WTC11 (cell line): ENCODE measurements around the gene PAN3. TPM values are rescaled to one million over a fixed set of nuclear protein-coding genes. Genes with fewer than 3 reads are reported as not detected.

Source experiments
- ATAC-seq: fragments of 200-7000 bp; cut with Tn5 transposase; 2 replicates; pipeline ENCODE4 v1.10.0; 2021; ENCODE audit warnings: mild to moderate bottlenecking, moderate library complexity
- CTCF ChIA-PET: fragments of 300-600 bp; sonication (Branson Sonifier 250); formaldehyde crosslinking; loops from one replicate; lab custom pipeline; 2021; ENCODE audit warnings: antibody characterized with exemption; lab: Charles Lee
- POLR2A ChIA-PET: fragments of 350-600 bp; sonication (Branson Sonifier 250); formaldehyde crosslinking; loops from one replicate; lab custom pipeline; 2021; ENCODE audit warnings: antibody characterized with exemption; lab: Charles Lee
- DNase-seq: peaks from one replicate; pipeline ENCODE4 v3.0.0; 2021; ENCODE audit warnings: low spot score
- H3K27ac Mint-ChIP-seq: 2 replicates; pipeline ENCODE4 v1.8.0; 2021; ENCODE audit warnings: mixed read lengths
- H3K27me3 Mint-ChIP-seq: 2 replicates; pipeline ENCODE4 v1.8.0; 2021; ENCODE audit warnings: low read depth, mild to moderate bottlenecking, moderate library complexity, mixed read lengths
- H3K36me3 Mint-ChIP-seq: 2 replicates; pipeline ENCODE4 v1.8.0; 2021; ENCODE audit warnings: mixed read lengths
- H3K4me1 Mint-ChIP-seq: 2 replicates; pipeline ENCODE4 v1.8.0; 2022; ENCODE audit warnings: mixed read lengths
- H3K4me3 Mint-ChIP-seq: 2 replicates; pipeline ENCODE4 v1.8.0; 2021; ENCODE audit warnings: mild to moderate bottlenecking, moderate library complexity, mixed read lengths
- H3K9me3 Mint-ChIP-seq: 2 replicates; pipeline ENCODE4 v1.8.0; 2021; ENCODE audit warnings: mixed read lengths
- FOXK1 ChIP-seq: sonication (generic); formaldehyde crosslinking; IDR thresholded peaks from 2 replicates; pipeline ENCODE4 v1.8.0; 2022; ENCODE audit warnings: mild to moderate bottlenecking, moderate library complexity, missing genetic modification reagents
- GABPB1 ChIP-seq: sonication (generic); formaldehyde crosslinking; IDR thresholded peaks from 2 replicates; pipeline ENCODE4 v1.8.1; 2023; ENCODE audit warnings: mild to moderate bottlenecking, missing genetic modification reagents
- GRHL2 ChIP-seq: fragments of 250-450 bp; sonication (Bioruptor Pico); IDR thresholded peaks from 2 replicates; pipeline ENCODE4 v1.8.0; 2022; ENCODE audit warnings: mild to moderate bottlenecking, moderate library complexity; ENCODE audit not compliant: insufficient replicate concordance, severe bottlenecking
- GTF2I ChIP-seq: fragments of 250-450 bp; sonication (Bioruptor Pico); conservative IDR thresholded peaks from 2 replicates; pipeline ENCODE4 v1.4.0; 2021; ENCODE audit warnings: mild to moderate bottlenecking
- JAZF1 ChIP-seq: fragments of 250-450 bp; sonication (Bioruptor Pico); IDR thresholded peaks from 2 replicates; pipeline ENCODE4 v1.9.0; 2021; ENCODE audit warnings: moderate library complexity, mild to moderate bottlenecking, inconsistent platforms
- KAT7 ChIP-seq: sonication (generic); formaldehyde crosslinking; IDR thresholded peaks from 2 replicates; pipeline ENCODE4 v1.8.1; 2023; ENCODE audit warnings: missing genetic modification reagents, mild to moderate bottlenecking, borderline replicate concordance
- MYBL2 ChIP-seq: sonication (generic); formaldehyde crosslinking; IDR thresholded peaks from 2 replicates; pipeline ENCODE4 v1.8.1; 2023; ENCODE audit warnings: mild to moderate bottlenecking, moderate library complexity, missing genetic modification reagents
- NR1H2 ChIP-seq: sonication (generic); formaldehyde crosslinking; IDR thresholded peaks from 2 replicates; pipeline ENCODE4 v1.9.0; 2021; ENCODE audit warnings: mild to moderate bottlenecking, moderate library complexity, missing genetic modification reagents
- NR3C1 ChIP-seq: sonication (generic); formaldehyde crosslinking; conservative IDR thresholded peaks from 2 replicates; pipeline ENCODE4 v1.8.1; 2023; ENCODE audit warnings: low read depth, mild to moderate bottlenecking, missing genetic modification reagents
- TCF7 ChIP-seq: sonication (generic); formaldehyde crosslinking; IDR thresholded peaks from 2 replicates; pipeline ENCODE4 v1.8.0; 2022; ENCODE audit warnings: mild to moderate bottlenecking, low read depth, missing genetic modification reagents, moderate library complexity
- TP53 ChIP-seq: sonication (generic); formaldehyde crosslinking; IDR thresholded peaks from 2 replicates; pipeline ENCODE4 v1.8.1; 2023; ENCODE audit warnings: mild to moderate bottlenecking, missing genetic modification reagents
- ZNF263 ChIP-seq: sonication (generic); formaldehyde crosslinking; IDR thresholded peaks from 2 replicates; pipeline ENCODE4 v1.8.1; 2022; ENCODE audit warnings: low read depth, mild to moderate bottlenecking, moderate library complexity, missing genetic modification reagents
- ZNF416 ChIP-seq: fragments of 250-450 bp; sonication (Bioruptor Pico); IDR thresholded peaks from 2 replicates; pipeline ENCODE4 v1.9.0; 2021; ENCODE audit warnings: mild to moderate bottlenecking, inconsistent platforms
- ZNF532 ChIP-seq: fragments of 250-450 bp; sonication (Bioruptor Pico); IDR thresholded peaks from 2 replicates; pipeline ENCODE4 v1.9.0; 2021; ENCODE audit warnings: mild to moderate bottlenecking, borderline replicate concordance
- ZNF671 ChIP-seq: fragments of 250-450 bp; sonication (Bioruptor Pico); IDR thresholded peaks from 2 replicates; pipeline ENCODE4 v1.8.0; 2021; ENCODE audit warnings: mild to moderate bottlenecking
- total RNA-seq: library from RNA; stranded (reverse); gene quantifications from 3 replicates; pipeline ENCODE4 v1.2.3, GENCODE V29; 2021

The PAN3 gene
- total RNA-seq, 1 experiment from 2014 or later = 37.8 TPM

GRCh38 chr13:28282451-28282850 is 144.1 kb downstream of the PAN3 start:
- ChIA-PET CTCF (no interaction called here), POLR2A (no interaction called here)
- TF ChIP-seq GTF2I (CRISPR knock-in tag) = no peak
- H3K9me3 Mint-ChIP-seq = no peaks in the 10 kb centered on the region
- no peaks in the 10 kb centered on the region for H3K27me3 Mint-ChIP-seq
- peaks cover 31% of the 10 kb centered on the region for H3K36me3 Mint-ChIP-seq
- no peak for ATAC-seq
- H3K4me1 Mint-ChIP-seq = peaks cover 16% of the 10 kb centered on the region
- no peak overlapping the region for H3K4me3 Mint-ChIP-seq
- no peak for DNase-seq
- no peak overlapping the region for H3K27ac Mint-ChIP-seq

DNA sequence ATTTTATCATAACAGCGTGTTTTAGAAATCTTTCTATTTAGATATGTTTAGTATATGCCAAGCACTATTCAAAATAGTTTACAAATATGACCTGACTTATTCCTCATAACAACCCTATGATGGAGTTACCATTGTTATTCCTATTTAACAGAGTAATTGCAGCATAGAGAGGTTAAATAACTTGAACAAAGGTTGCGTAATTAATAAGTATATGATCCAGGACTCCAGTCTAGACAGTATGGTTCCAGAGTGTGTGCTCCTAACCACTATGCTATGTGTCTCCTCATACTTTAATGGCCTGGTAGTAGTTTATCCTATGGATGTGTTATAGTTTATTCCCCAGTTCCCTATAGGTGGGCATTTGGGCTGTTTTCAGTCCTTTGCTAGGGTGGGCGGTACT is 145.3 kb downstream of the PAN3 start:
- ATAC-seq (no peak), DNase-seq (no peak)
- ChIA-PET CTCF (no interaction called here), POLR2A (no interaction called here)
- Mint-ChIP-seq H3K27ac (no peak overlapping the region), H3K36me3 (peaks cover 42% of the 10 kb centered on the region), H3K4me1 (peaks cover 16% of the 10 kb centered on the region), H3K27me3 (no peaks in the 10 kb centered on the region), H3K9me3 (no peaks in the 10 kb centered on the region), H3K4me3 (no peak overlapping the region)
- TF ChIP-seq TP53 (CRISPR knock-in tag) = no peak
- no peak for TF ChIP-seq TCF7 (CRISPR knock-in tag)
- no peak for TF ChIP-seq ZNF263 (CRISPR knock-in tag)
- TF ChIP-seq, all 79 proteins: peak for 0

- peaks cover 45% of the 10 kb centered on the region for H3K36me3 Mint-ChIP-seq
Measured at GRCh38 chr13:28286263-28286662, 147.9 kb downstream of the PAN3 start.

GRCh38 chr13:28297341-28297740 is 159.0 kb downstream of the PAN3 start:
- ChIA-PET POLR2A (no interaction called here), CTCF (no interaction called here)
- no peaks in the 10 kb centered on the region for H3K27me3 Mint-ChIP-seq
- no peak overlapping the region for H3K4me3 Mint-ChIP-seq
- ATAC-seq (peak; percentile 64), DNase-seq (peak; percentile 61)
- no peaks in the 10 kb centered on the region for H3K9me3 Mint-ChIP-seq
- H3K4me1 Mint-ChIP-seq = peaks cover 79% of the 10 kb centered on the region
- peaks cover 3% of the 10 kb centered on the region; the same call in 1 of the 2 replicates for H3K36me3 Mint-ChIP-seq
- TF ChIP-seq JAZF1 (no peak), NR1H2 (no peak), KAT7 (no peak), MYBL2 (no peak), GRHL2 (CRISPR knock-in tag) (no peak), ZNF532 (CRISPR knock-in tag) (0 out of 2 replicates have a peak, but pooled peaks have one; percentile 45), FOXK1 (0 out of 2 replicates have a peak, but pooled peaks have one; percentile 36), ZNF671 (no peak), ZNF416 (CRISPR knock-in tag) (0 out of 2 replicates have a peak, but pooled peaks have one; percentile 39)
- peak overlapping the region; percentile 43 for H3K27ac Mint-ChIP-seq

More at GRCh38 chr13:28286263-28286662, 147.9 kb downstream of the PAN3 start:
- DNase-seq (no peak), ATAC-seq (no peak)
- no peak overlapping the region for H3K27ac Mint-ChIP-seq
- POLR2A ChIA-PET = interaction anchor here (0.6 kb wide), 1 partner anchor 126 kb away, joined by 3 read pairs; no protein-coding TSS in a partner anchor
- TF ChIP-seq NR3C1 = no peak
- no peak for TF ChIP-seq GABPB1 (CRISPR knock-in tag)
- CTCF ChIA-PET = interaction anchor here (0.6 kb wide), 1 partner anchor 59 kb away, joined by 4 read pairs; no protein-coding TSS in a partner anchor
- no peak overlapping the region for H3K4me3 Mint-ChIP-seq
- peaks cover 16% of the 10 kb centered on the region for H3K4me1 Mint-ChIP-seq
- no peaks in the 10 kb centered on the region for H3K27me3 Mint-ChIP-seq
- H3K9me3 Mint-ChIP-seq = no peaks in the 10 kb centered on the region
